Esophagus squamous epithelium (tissue), 4 donors: Measurements from ENCODE around the gene SPACA4.

Experiments
- POLR2A ChIP-seq, 4 donors: fragments of 450-650 bp; IDR thresholded peaks; one replicate each; pipeline ENCODE4 v1.6.1; 2017; ENCODE audit warnings: antibody characterized with exemption in 4 of 4, mild to moderate bottlenecking in 4 of 4, moderate library complexity in 3 of 4
- TF ChIP-seq, protein P1 (sequence below), 6 experiments: fragments of 450-650 bp in 4 of 6; fragments of 200-600 bp in 2 of 6; sonication (generic) in 2 of 6; IDR thresholded peaks; one replicate each; pipeline ENCODE4 v1.5.1; 2016 to 2019; ENCODE audit warnings: antibody characterized with exemption in 6 of 6, mild to moderate bottlenecking in 4 of 6, moderate library complexity in 4 of 6

GRCh38 chr19:48629599-48630295 lies 23.2 kb downstream of the SPACA4 start:
- TF ChIP-seq POLR2A (IDR thresholded peaks at IDR 0.05) = no peak
- TF ChIP-seq, protein P1, sequence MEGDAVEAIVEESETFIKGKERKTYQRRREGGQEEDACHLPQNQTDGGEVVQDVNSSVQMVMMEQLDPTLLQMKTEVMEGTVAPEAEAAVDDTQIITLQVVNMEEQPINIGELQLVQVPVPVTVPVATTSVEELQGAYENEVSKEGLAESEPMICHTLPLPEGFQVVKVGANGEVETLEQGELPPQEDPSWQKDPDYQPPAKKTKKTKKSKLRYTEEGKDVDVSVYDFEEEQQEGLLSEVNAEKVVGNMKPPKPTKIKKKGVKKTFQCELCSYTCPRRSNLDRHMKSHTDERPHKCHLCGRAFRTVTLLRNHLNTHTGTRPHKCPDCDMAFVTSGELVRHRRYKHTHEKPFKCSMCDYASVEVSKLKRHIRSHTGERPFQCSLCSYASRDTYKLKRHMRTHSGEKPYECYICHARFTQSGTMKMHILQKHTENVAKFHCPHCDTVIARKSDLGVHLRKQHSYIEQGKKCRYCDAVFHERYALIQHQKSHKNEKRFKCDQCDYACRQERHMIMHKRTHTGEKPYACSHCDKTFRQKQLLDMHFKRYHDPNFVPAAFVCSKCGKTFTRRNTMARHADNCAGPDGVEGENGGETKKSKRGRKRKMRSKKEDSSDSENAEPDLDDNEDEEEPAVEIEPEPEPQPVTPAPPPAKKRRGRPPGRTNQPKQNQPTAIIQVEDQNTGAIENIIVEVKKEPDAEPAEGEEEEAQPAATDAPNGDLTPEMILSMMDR (IDR thresholded peaks at IDR 0.05) = no peak
